ENCODE results near the gene TFF3.
A peak's percentile ranks its signal among the peaks of the same experiment; 100 is the strongest.
"Not testable (repeated sequence)": the region's sequence is repeated elsewhere in the genome, so short reads cannot be mapped to it uniquely, and the experiment has no call there.

The TFF3 gene

GRCh38 chr21:42304556-42305454 lies 10.4 kb downstream of the TFF3 start:
- DNase-seq (ENCODE audit: low spot score), result no peak

GRCh38 chr21:42303443-42303842 lies 11.8 kb downstream of the TFF3 start:
- no peak for DNase-seq (ENCODE audit: low spot score)

GRCh38 chr21:42302794-42303193 lies 12.4 kb downstream of the TFF3 start:
- no peak for DNase-seq (ENCODE audit: low spot score)

DNA sequence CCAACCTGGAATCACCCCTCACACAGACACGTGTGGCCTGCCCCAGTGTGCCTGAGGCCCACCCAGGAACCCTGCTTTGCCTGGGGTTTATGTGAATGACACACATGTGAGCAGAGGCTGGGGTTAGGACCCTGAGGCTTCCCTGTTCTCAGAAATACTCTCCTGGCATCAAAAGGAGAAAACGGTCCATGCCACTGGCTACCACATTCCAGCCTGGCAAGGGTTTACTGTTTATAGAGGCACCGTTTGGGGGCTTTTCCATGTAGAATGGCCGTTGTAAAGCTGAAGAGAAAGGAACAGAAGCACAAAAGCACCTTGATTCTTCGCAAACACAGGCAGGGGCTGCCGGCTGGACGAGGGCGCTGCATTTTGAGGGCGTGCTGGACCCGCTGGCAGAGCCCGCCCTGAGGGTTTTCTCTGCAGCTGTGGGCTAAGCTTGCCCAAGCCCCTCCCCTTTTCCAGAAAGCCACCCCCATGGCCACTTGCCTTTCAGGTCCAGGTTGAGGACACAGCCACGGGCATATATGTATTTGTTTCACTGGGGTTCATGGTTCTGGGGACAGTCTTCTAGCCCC lies 13.0 kb downstream of the TFF3 start:
- no peak for DNase-seq (ENCODE audit: low spot score)

DNA sequence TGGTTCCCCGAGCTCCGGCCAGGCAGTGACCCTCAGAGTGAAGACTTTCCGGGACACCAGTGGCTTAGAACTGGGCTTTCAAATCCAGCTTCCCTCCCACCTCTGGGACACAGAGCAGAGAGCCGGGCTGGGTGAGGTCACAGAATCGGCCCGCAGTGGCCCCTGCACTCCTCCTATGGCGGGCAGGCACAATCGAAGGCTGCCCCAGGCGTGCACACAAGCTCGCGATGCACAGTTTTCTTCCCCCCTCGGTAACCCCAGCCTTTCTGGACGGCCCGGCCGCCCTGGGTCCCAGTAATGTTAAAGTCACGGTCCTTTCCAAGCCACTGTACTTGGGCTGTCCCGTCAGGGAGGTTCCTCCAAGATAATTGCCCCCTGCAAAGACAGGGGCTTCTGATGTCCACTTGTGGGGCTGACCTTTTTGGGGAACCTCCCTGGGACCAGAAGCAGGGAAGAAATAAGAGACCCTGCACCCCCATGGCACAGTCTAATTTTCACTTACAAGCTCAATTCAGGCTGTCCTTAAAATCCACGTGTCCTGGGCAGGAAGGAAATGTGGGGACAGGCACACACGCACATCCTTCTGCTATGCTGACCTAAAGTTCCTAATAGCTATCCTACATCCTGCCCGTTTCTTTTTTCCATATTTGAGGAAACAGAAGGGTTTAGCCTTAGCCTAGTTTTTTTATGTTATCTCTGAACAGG lies 13.7 kb downstream of the TFF3 start:
- no peak for DNase-seq (ENCODE audit: low spot score)

GRCh38 chr21:42300956-42301355 lies 14.3 kb downstream of the TFF3 start:
- no peak for DNase-seq (ENCODE audit: low spot score)

DNA sequence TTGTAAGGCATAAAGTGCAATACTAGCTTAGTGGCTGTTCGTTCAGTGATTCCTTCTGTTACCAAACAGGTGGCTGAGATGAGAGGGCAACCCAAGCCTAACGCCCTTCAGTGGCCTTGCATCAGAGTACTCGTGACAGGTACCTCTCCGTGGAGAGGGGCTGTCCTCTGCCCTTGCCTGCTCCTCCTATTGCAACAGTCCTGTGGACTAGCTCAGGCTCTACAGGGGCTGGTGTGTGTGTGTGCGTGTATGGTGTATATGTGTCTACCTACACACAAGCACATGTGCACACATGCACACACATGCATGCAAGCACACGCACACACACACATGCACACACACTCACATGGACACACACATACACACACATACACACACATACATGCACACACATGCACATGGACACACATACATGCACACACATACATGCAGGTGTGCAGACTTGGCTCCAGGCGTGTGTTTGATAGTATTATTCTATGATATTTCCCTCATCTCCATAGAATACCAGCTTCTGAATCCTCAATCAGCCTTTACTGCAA lies 15.1 kb downstream of the TFF3 start:
- DNase-seq (ENCODE audit: low spot score), result no peak

- no peak for DNase-seq (ENCODE audit: low spot score)
Observed at GRCh38 chr21:42299324-42300044, 15.7 kb downstream of the TFF3 start.

DNA sequence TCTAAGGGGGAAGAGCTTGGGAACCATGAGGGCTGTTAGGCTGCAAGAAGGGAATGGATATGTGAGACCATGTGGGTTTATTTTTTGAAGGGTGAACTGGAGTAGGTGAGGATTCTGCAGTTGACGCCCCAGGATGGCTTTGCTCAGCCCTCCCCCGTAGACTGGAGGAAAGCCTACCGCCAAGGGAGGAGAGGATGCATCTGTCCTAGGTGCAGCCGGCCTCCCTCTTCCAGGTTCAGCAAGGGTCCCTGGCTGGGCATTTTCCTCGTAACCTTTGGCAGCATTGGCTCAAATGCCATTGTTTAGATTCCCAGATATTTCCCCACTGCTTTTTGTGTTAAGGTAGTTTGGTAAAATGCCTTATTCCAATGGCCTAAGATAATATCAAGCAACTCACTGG lies 16.6 kb downstream of the TFF3 start:
- DNase-seq (ENCODE audit: low spot score), result no peak

GRCh38 chr21:42298237-42298636 lies 17.0 kb downstream of the TFF3 start:
- DNase-seq (ENCODE audit: low spot score), result no peak

DNA sequence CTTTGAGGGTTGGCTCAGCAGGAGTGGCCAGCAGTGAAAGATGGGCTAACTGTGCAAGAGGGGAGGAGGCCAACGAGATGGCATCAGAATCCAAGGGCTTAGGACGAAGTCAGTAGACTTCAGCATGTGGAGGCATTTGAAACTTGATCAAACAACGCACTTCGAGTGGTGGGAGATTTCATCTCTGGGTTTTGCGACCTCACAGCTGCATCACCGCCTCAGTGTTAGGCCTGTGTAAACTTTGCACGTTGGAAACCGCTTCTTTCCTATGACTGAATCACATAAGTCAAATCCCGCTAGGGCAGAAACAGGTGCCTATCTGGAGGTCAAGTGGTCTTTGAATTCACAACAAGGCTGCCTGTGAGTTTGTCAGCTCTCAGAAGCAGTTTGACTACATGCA lies 17.8 kb downstream of the TFF3 start:
- no peak for DNase-seq (ENCODE audit: low spot score)

GRCh38 chr21:42296501-42296900 lies 18.7 kb downstream of the TFF3 start:
- no peak for DNase-seq (ENCODE audit: low spot score)

DNA sequence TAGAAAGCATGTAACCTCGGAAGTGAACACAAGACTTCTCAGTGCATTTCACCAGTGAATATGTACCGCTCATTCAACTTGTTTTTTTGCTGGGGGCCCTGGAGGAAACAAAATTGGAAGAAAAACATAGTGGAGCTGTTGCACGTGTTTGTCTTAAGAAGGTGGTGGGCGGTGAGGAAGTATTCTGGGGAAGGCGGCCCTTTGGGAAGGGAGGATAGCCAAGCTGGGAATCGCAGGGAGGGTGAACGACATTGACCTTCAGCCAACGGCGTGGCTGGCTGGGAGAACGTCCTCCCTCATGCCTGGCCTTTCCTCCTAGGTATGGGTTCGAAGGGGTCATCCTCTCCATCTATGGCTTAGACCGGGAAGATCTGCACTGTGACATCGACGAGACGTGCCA lies 19.4 kb downstream of the TFF3 start:
- no peak for DNase-seq (ENCODE audit: low spot score)

DNA sequence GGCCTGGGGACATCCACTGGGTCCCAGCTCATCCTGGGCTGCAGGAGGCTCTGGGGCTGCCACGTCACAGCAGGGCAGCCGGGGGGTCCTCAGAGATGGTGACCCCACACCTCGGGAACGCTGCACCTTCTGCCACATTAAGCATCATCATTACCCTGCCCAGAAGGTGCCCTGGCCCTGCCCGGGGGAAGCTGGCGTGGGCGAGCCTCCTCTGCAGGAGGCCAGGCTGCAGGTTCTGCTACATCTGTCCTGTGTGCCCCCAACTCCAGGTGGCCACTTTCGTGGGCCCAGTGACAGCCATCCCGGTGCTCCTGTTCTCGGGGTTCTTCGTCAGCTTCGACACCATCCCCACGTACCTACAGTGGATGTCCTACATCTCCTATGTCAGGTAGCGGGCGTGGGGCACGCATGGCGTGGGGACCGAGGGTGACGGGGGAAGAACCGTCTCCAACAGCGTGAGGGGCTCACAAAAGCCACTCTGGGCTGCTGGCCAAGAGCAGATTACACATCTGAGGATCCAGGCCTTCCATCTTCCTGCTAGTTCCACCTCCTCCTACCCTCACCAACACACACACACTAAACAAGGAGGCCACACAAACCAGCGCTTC lies 20.8 kb downstream of the TFF3 start:
- DNase-seq (ENCODE audit: low spot score), result no peak

DNA sequence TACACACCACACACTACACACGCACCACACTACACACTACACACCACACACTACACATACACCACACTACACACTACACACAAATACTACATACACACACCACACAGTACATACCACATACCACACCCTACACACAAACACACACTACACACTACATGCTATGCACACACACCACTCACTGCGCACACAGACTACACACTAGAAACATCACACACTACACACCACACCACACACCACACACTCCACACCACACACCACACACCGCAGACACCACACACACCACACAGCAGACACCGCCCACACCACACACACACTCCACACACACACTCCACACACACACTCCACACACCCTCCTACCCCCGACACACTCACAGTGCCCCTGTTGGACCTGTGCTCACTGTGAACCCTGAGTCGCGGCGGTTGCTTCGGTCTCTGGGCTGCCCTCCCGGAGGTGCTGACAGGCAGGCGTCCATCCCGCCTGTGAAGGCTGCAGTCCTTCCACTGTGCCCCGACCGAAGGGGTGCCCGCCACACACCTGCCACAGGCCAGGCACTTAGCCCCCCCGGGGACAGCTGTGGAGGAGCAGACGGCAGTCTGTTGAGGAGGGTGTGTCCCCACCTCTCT lies 21.4 kb downstream of the TFF3 start:
- DNase-seq (ENCODE audit: low spot score), result no peak

DNA sequence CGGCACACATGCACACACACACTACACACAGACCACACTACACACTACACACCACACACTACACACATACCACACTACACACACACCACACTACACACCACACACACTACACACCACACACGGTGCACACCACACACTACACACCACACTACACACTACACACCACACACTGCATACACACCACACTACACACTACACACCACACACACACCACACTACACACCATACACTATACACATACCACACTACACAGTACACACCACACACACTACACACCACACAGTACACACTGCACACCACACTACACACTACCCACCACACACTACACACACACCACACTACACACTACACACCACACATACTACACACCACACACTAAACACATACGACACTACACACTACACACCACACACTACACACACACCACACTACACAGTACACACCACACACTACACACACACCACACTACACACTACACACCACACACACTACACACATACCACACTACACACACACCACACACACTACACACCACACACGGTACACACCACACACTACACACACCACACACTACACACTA lies 22.6 kb downstream of the TFF3 start:
- not testable (repeated sequence) for DNase-seq (ENCODE audit: low spot score)

GRCh38 chr21:42291751-42292562 lies 23.3 kb downstream of the TFF3 start:
- peak; percentile 51 for DNase-seq (ENCODE audit: low spot score)

- DNase-seq (ENCODE audit: low spot score), result no peak
Observed at GRCh38 chr21:42291003-42291750, 24.0 kb downstream of the TFF3 start.

DNA sequence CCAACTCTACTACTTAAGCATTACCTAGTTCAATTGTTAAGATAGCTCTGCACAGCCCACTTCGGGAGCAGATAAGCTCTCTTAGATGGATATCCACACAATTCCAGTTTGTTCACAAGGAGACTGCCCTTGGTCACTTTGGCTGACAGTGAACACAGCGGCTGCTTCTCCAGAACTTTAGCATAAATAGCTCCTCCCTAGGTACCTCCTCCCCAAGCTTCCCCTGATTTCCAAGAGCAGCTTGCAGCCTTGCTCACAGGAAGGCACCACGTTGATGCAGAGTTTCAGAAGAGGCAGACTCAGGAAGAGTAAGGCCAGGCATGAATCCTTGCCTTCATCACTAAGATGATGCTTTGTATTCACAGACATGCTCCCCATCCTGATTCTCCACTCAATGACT lies 24.7 kb downstream of the TFF3 start:
- DNase-seq (ENCODE audit: low spot score), result no peak

All from NAMALWA (cell line).